ENCODE data around the gene INPP5D. TPM values are rescaled to one million over a fixed set of nuclear protein-coding genes. Genes with fewer than 3 reads are reported as not detected.

The INPP5D gene
- total RNA-seq, 2 experiments from 2014 or later, result 79.5 to 92.6 TPM

GRCh38 chr2:233164128-233164635, 104.0 kb downstream of the INPP5D start:
- no peaks in the 10 kb centered on the region for H3K9me3 ChIP-seq (ENCODE audit: low read length)
- H3K79me2 ChIP-seq (ENCODE audit: insufficient read depth, low read depth, low read length), result no peaks in the 10 kb centered on the region
- no TSS peak for BruUV-seq (replicated peaks)
- DNase-seq (ENCODE audit: low spot score), result no peak
- TF ChIP-seq EZH2phosphoT487 (IDR thresholded peaks at IDR 0.05; ENCODE audit: borderline replicate concordance, low read depth, low read length) (no peak), CTCF (conservative IDR thresholded peaks at IDR 0.05; ENCODE audit: low read length) (no peak)
- no peaks in the 10 kb centered on the region for H3K4me1 ChIP-seq (ENCODE audit: insufficient read depth, low read length, poor library complexity, severe bottlenecking)
- no peak overlapping the region for H3K27ac ChIP-seq (ENCODE audit: low read depth, low read length, poor library complexity, severe bottlenecking)
- no peaks in the 10 kb centered on the region for H4K20me1 ChIP-seq (ENCODE audit: insufficient read depth, low read length)
- peaks cover 69% of the 10 kb centered on the region for H3K36me3 ChIP-seq (ENCODE audit: insufficient read depth, low read length)
- intact Hi-C loops (cut with micrococcal nuclease; ENCODE audit: unreplicated experiment), result no loop called here
- ChIA-PET CTCF (ENCODE audit: unreplicated experiment) (no interaction called here), POLR2A (no interaction called here)
- H2AFZ ChIP-seq (ENCODE audit: low read length), result no peak overlapping the region
- no peaks in the 10 kb centered on the region for H3K9me2 ChIP-seq (ENCODE audit: insufficient read depth, low read length)
- H3K4me3 ChIP-seq (ENCODE audit: low read depth, low read length, poor library complexity, severe bottlenecking), result no peak overlapping the region
- H3K4me2 ChIP-seq (ENCODE audit: low read length), result no peak overlapping the region

GRCh38 chr2:233164967-233165366, 104.8 kb downstream of the INPP5D start:
- no peak for TF ChIP-seq EZH2phosphoT487 (IDR thresholded peaks at IDR 0.05; ENCODE audit: borderline replicate concordance, low read depth, low read length)
- no peak for TF ChIP-seq CTCF (conservative IDR thresholded peaks at IDR 0.05; ENCODE audit: low read length)
- POLR2A ChIA-PET, result no interaction called here

GRCh38 chr2:233165543-233165894, 105.4 kb downstream of the INPP5D start:
- POLR2A ChIA-PET, result no interaction called here
- H3K27ac ChIP-seq (ENCODE audit: low read depth, low read length, poor library complexity, severe bottlenecking), result no peak overlapping the region
- H3K4me2 ChIP-seq (ENCODE audit: low read length), result no peak overlapping the region

More at GRCh38 chr2:233164967-233165366, 104.8 kb downstream of the INPP5D start:
- no peak overlapping the region for H3K4me3 ChIP-seq (ENCODE audit: low read depth, low read length, poor library complexity, severe bottlenecking)
- H3K27ac ChIP-seq (ENCODE audit: low read depth, low read length, poor library complexity, severe bottlenecking), result no peak overlapping the region
- no peaks in the 10 kb centered on the region for H3K9me3 ChIP-seq (ENCODE audit: low read length)
- H3K79me2 ChIP-seq (ENCODE audit: insufficient read depth, low read depth, low read length), result no peaks in the 10 kb centered on the region
- H3K9me2 ChIP-seq (ENCODE audit: insufficient read depth, low read length), result no peaks in the 10 kb centered on the region
- H3K4me2 ChIP-seq (ENCODE audit: low read length), result no peak overlapping the region
- BruUV-seq (replicated peaks), result no TSS peak
- CTCF ChIA-PET (ENCODE audit: unreplicated experiment), result no interaction called here
- no peaks in the 10 kb centered on the region for H3K4me1 ChIP-seq (ENCODE audit: insufficient read depth, low read length, poor library complexity, severe bottlenecking)
- no peak overlapping the region for H2AFZ ChIP-seq (ENCODE audit: low read length)
- DNase-seq (ENCODE audit: low spot score), result no peak
- H4K20me1 ChIP-seq (ENCODE audit: insufficient read depth, low read length), result no peaks in the 10 kb centered on the region
- H3K36me3 ChIP-seq (ENCODE audit: insufficient read depth, low read length), result peaks cover 71% of the 10 kb centered on the region
- intact Hi-C loops (cut with micrococcal nuclease; ENCODE audit: unreplicated experiment), result no loop called here

More at GRCh38 chr2:233165543-233165894, 105.4 kb downstream of the INPP5D start:
- H3K4me3 ChIP-seq (ENCODE audit: low read depth, low read length, poor library complexity, severe bottlenecking), result no peak overlapping the region
- H3K4me1 ChIP-seq (ENCODE audit: insufficient read depth, low read length, poor library complexity, severe bottlenecking), result no peaks in the 10 kb centered on the region
- no TSS peak for BruUV-seq (replicated peaks)
- CTCF ChIA-PET (ENCODE audit: unreplicated experiment), result no interaction called here
- intact Hi-C loops (cut with micrococcal nuclease; ENCODE audit: unreplicated experiment), result no loop called here
- H3K79me2 ChIP-seq (ENCODE audit: insufficient read depth, low read depth, low read length), result no peaks in the 10 kb centered on the region
- H3K9me3 ChIP-seq (ENCODE audit: low read length), result no peaks in the 10 kb centered on the region
- H2AFZ ChIP-seq (ENCODE audit: low read length), result no peak overlapping the region
- TF ChIP-seq EZH2phosphoT487 (IDR thresholded peaks at IDR 0.05; ENCODE audit: borderline replicate concordance, low read depth, low read length) (no peak), CTCF (conservative IDR thresholded peaks at IDR 0.05; ENCODE audit: low read length) (no peak)
- no peaks in the 10 kb centered on the region for H4K20me1 ChIP-seq (ENCODE audit: insufficient read depth, low read length)
- H3K9me2 ChIP-seq (ENCODE audit: insufficient read depth, low read length), result no peaks in the 10 kb centered on the region
- DNase-seq (ENCODE audit: low spot score), result no peak
- peaks cover 74% of the 10 kb centered on the region for H3K36me3 ChIP-seq (ENCODE audit: insufficient read depth, low read length)

Measured in OCI-LY7 (cell line).